Measurements from ENCODE around the gene FEV.

FEV gene

GRCh38 chr2:219016721-219017120 lies 31.7 kb upstream of the FEV start:
- no peak for DNase-seq

- no peak for DNase-seq
Measured at GRCh38 chr2:219010873-219011272, 25.9 kb upstream of the FEV start.

GRCh38 chr2:219010162-219010756 lies 25.3 kb upstream of the FEV start:
- DNase-seq: no peak

GRCh38 chr2:219009294-219009693 lies 24.3 kb upstream of the FEV start:
- DNase-seq: no peak

GRCh38 chr2:219003979-219004378 lies 19.0 kb upstream of the FEV start:
- no peak for DNase-seq

GRCh38 chr2:219003267-219003634 lies 18.3 kb upstream of the FEV start:
- DNase-seq: no peak

- peak; percentile 77 to 78 for DNase-seq
Measured at GRCh38 chr2:219002395-219003266, 17.6 kb upstream of the FEV start.

GRCh38 chr2:219001577-219002394 lies 16.8 kb upstream of the FEV start:
- peak in 1 of 2 experiments; percentile 57 for DNase-seq

- DNase-seq: no peak
Measured at GRCh38 chr2:219001100-219001576, 16.2 kb upstream of the FEV start.

- DNase-seq: no peak
Measured at GRCh38 chr2:219000569-219000960, 15.6 kb upstream of the FEV start.

GRCh38 chr2:218999881-219000568 lies 15.0 kb upstream of the FEV start:
- DNase-seq: no peak

- no peak for DNase-seq
Measured at GRCh38 chr2:218999021-218999880, 14.3 kb upstream of the FEV start.

GRCh38 chr2:218998414-218999002 lies 13.5 kb upstream of the FEV start:
- no peak for DNase-seq

GRCh38 chr2:218997731-218998130 lies 12.7 kb upstream of the FEV start:
- no peak for DNase-seq

GRCh38 chr2:218996937-218997336 lies 12.0 kb upstream of the FEV start:
- no peak for DNase-seq

GRCh38 chr2:218995972-218996711 lies 11.2 kb upstream of the FEV start:
- DNase-seq: peak; percentile 92 to 93

GRCh38 chr2:218995561-218995960 lies 10.6 kb upstream of the FEV start:
- no peak for DNase-seq

GRCh38 chr2:218993345-218994315 lies 8.6 kb upstream of the FEV start, which contains the start of gene CRYBA2:
TSS of gene CRYBA2 (minus strand) at chr2:218993422. CDS start at chr2:218993176, 246 bp downstream.
- DNase-seq: peak in 1 of 2 experiments; percentile 42

- DNase-seq: peak in 1 of 2 experiments; percentile 26
Measured at GRCh38 chr2:218992703-218993344, 7.8 kb upstream of the FEV start.
